Loucy (cell line): ENCODE results near the gene MTCH1.

Experiments used
- H2AFZ ChIP-seq: fragments of 200-600 bp; sonication (generic); 2 replicates; pipeline ENCODE4 v1.6.0; 2016; ENCODE audit warnings: antibody characterized with exemption, mild to moderate bottlenecking, low read length, moderate library complexity
- H3F3A ChIP-seq: fragments of 200-600 bp; 2 replicates; pipeline ENCODE4 v1.6.0; 2016; ENCODE audit warnings: antibody characterized with exemption, low read depth, mild to moderate bottlenecking
- H3K27me3 ChIP-seq: fragments of 200-600 bp; sonication (generic); 2 replicates; pipeline ENCODE4 v1.6.1; 2014; ENCODE audit warnings: low read length, mild to moderate bottlenecking; ENCODE audit not compliant: insufficient read depth, poor library complexity, severe bottlenecking
- H3K36me3 ChIP-seq: fragments of 200-600 bp; sonication (generic); 2 replicates; pipeline ENCODE4 v1.6.1; 2016; ENCODE audit warnings: low read length; ENCODE audit not compliant: insufficient read depth
- H3K4me1 ChIP-seq: fragments of 200-600 bp; sonication (generic); 2 replicates; pipeline ENCODE4 v1.5.1; 2014; ENCODE audit warnings: low read length, mild to moderate bottlenecking; ENCODE audit not compliant: insufficient read depth, poor library complexity, severe bottlenecking
- H3K4me2 ChIP-seq: fragments of 200-600 bp; sonication (generic); 2 replicates; pipeline ENCODE4 v1.6.0; 2014; ENCODE audit warnings: antibody characterized with exemption, low read length, low read depth, mild to moderate bottlenecking; ENCODE audit not compliant: poor library complexity, severe bottlenecking
- H3K4me3 ChIP-seq: fragments of 200-600 bp; sonication (generic); 2 replicates; pipeline ENCODE4 v1.5.1; 2014; ENCODE audit warnings: low read length, mild to moderate bottlenecking, mixed read lengths; ENCODE audit not compliant: poor library complexity, severe bottlenecking
- H3K79me2 ChIP-seq: fragments of 200-600 bp; sonication (generic); 2 replicates; pipeline ENCODE4 v1.6.1; 2014; ENCODE audit warnings: low read length; ENCODE audit not compliant: insufficient read depth
- H3K9ac ChIP-seq: fragments of 200-600 bp; sonication (generic); 2 replicates; pipeline ENCODE4 v1.6.0; 2014; ENCODE audit warnings: mild to moderate bottlenecking, low read depth, low read length, moderate library complexity; ENCODE audit not compliant: poor library complexity, severe bottlenecking
- H3K9me2 ChIP-seq: fragments of 200-600 bp; sonication (generic); replicated peaks from 2 replicates; pipeline ENCODE4 v1.6.1; 2016; ENCODE audit warnings: low read depth, low read length, mixed read lengths
- H3K9me3 ChIP-seq: fragments of 200-600 bp; sonication (generic); 2 replicates; pipeline ENCODE4 v1.6.1; 2014; ENCODE audit warnings: mild to moderate bottlenecking, antibody characterized with exemption, low read length, low read depth; ENCODE audit not compliant: insufficient read depth
- H4K20me1 ChIP-seq: fragments of 200-600 bp; sonication (generic); 2 replicates; pipeline ENCODE4 v1.6.0; 2014; ENCODE audit warnings: antibody characterized with exemption, low read length, mild to moderate bottlenecking; ENCODE audit not compliant: insufficient read depth, poor library complexity, severe bottlenecking
- CTCF ChIP-seq: fragments of 200-600 bp; sonication (generic); conservative IDR thresholded peaks from 2 replicates; pipeline ENCODE4 v1.5.1; 2014; ENCODE audit warnings: mild to moderate bottlenecking, antibody characterized with exemption, low read length
- EZH2phosphoT487 ChIP-seq: fragments of 200-600 bp; IDR thresholded peaks from 2 replicates; pipeline ENCODE4 v1.6.1; 2018; ENCODE audit warnings: antibody characterized with exemption, mild to moderate bottlenecking, moderate library complexity, borderline replicate concordance

Gene MTCH1

GRCh38 chr6:36936824-36937223 is 49.2 kb downstream of the MTCH1 start:
- H3K36me3 ChIP-seq, result no peaks in the 10 kb centered on the region
- no peak overlapping the region for H3K4me2 ChIP-seq
- H3K27me3 ChIP-seq, result no peaks in the 10 kb centered on the region
- H2AFZ ChIP-seq, result no peak overlapping the region
- no peaks in the 10 kb centered on the region for H3K4me1 ChIP-seq
- no peaks in the 10 kb centered on the region for H3K9me3 ChIP-seq
- no peaks in the 10 kb centered on the region for H3K9me2 ChIP-seq
- H3K4me3 ChIP-seq, result no peak overlapping the region
- H3K79me2 ChIP-seq, result no peaks in the 10 kb centered on the region
- H4K20me1 ChIP-seq, result no peaks in the 10 kb centered on the region
- no peak for TF ChIP-seq EZH2phosphoT487
- TF ChIP-seq CTCF, result no peak
- H3F3A ChIP-seq, result no peaks in the 10 kb centered on the region
- H3K9ac ChIP-seq, result no peak overlapping the region

GRCh38 chr6:36934901-36935300 is 51.1 kb downstream of the MTCH1 start:
- no peaks in the 10 kb centered on the region for H3K36me3 ChIP-seq
- no peak overlapping the region for H3K9ac ChIP-seq
- H3K4me2 ChIP-seq, result no peak overlapping the region
- no peaks in the 10 kb centered on the region for H3K79me2 ChIP-seq
- no peaks in the 10 kb centered on the region for H3K27me3 ChIP-seq
- no peak overlapping the region for H3K4me3 ChIP-seq
- no peaks in the 10 kb centered on the region for H3K4me1 ChIP-seq
- H3K9me2 ChIP-seq, result no peaks in the 10 kb centered on the region
- no peaks in the 10 kb centered on the region for H3K9me3 ChIP-seq
- TF ChIP-seq EZH2phosphoT487, result no peak
- no peak for TF ChIP-seq CTCF
- H4K20me1 ChIP-seq, result no peaks in the 10 kb centered on the region
- H2AFZ ChIP-seq, result no peak overlapping the region
- no peaks in the 10 kb centered on the region for H3F3A ChIP-seq

DNA sequence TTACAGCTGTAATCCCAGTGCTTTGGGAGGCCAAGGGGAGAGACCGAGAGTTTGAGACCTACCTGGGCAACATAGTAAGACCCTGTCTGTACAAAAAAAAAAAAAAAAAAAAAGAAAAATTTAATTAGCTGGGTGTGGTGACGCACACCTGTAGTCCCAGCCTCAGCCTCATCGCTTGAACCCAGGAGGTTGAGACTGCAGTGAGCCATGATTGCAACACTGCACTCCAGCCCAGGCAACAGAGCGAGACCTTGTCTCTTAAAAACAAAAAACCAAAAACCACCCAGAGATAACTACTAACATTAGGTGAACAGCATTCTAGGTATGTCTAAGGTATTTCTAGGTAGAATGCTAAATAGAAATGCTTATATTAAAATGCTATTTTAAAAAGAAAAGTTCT is 52.5 kb downstream of the MTCH1 start:
- no peaks in the 10 kb centered on the region for H3K27me3 ChIP-seq
- H3K4me1 ChIP-seq, result no peaks in the 10 kb centered on the region
- no peak for TF ChIP-seq EZH2phosphoT487
- no peak for TF ChIP-seq CTCF
- H3K4me2 ChIP-seq, result no peak overlapping the region
- no peaks in the 10 kb centered on the region for H3K36me3 ChIP-seq
- no peaks in the 10 kb centered on the region for H3K9me3 ChIP-seq
- no peak overlapping the region for H2AFZ ChIP-seq
- no peaks in the 10 kb centered on the region for H4K20me1 ChIP-seq
- no peaks in the 10 kb centered on the region for H3F3A ChIP-seq
- H3K9me2 ChIP-seq, result no peaks in the 10 kb centered on the region
- H3K79me2 ChIP-seq, result no peaks in the 10 kb centered on the region
- no peak overlapping the region for H3K9ac ChIP-seq
- no peak overlapping the region for H3K4me3 ChIP-seq
